HepG2 (cell line): ENCODE data around the gene FDPS. TPM values are rescaled to one million over a fixed set of nuclear protein-coding genes. Genes with fewer than 3 reads are reported as not detected.

ENCODE experiments used
- EZH2 ChIP-seq: conservative IDR thresholded peaks from 2 replicates; pipeline ENCODE4 v1.6.1; 2012; ENCODE audit warnings: mild to moderate bottlenecking, low read depth, low read length, moderate library complexity
- GTF3A ChIP-seq: sonication (generic); formaldehyde crosslinking; conservative IDR thresholded peaks from 2 replicates; pipeline ENCODE4 v1.4.0; 2020; ENCODE audit warnings: mild to moderate bottlenecking, missing genetic modification reagents
- HNRNPUL1 ChIP-seq: fragments of 200-400 bp; formaldehyde crosslinking; IDR thresholded peaks from 2 replicates; pipeline ENCODE4 v1.6.1; 2017; ENCODE audit warnings: low read depth, mild to moderate bottlenecking, low read length, moderate library complexity
- JDP2 ChIP-seq: sonication (generic); formaldehyde crosslinking; IDR thresholded peaks from 2 replicates; pipeline ENCODE4 v1.8.1; 2022; ENCODE audit warnings: missing genetic modification reagents, borderline replicate concordance
- KDM6A ChIP-seq: IDR thresholded peaks from 2 replicates; pipeline ENCODE4 v1.6.1; 2016; ENCODE audit warnings: low read depth
- KMT2B ChIP-seq: IDR thresholded peaks from 2 replicates; pipeline ENCODE4 v1.6.1; 2016; ENCODE audit warnings: missing genetic modification reagents, missing compliant biosample characterization
- RFX1 ChIP-seq: fragments of 450-650 bp; IDR thresholded peaks from 2 replicates; pipeline ENCODE4 v1.6.1; 2017
- RXRB ChIP-seq: IDR thresholded peaks from 2 replicates; pipeline ENCODE4 v1.6.1; 2016; ENCODE audit warnings: borderline replicate concordance, missing genetic modification reagents, missing compliant biosample characterization
- ZBTB38 ChIP-seq: sonication (generic); formaldehyde crosslinking; IDR thresholded peaks from 2 replicates; pipeline ENCODE4 v1.5.1; 2020; ENCODE audit warnings: mild to moderate bottlenecking, missing genetic modification reagents
- ZKSCAN5 ChIP-seq: sonication (generic); formaldehyde crosslinking; IDR thresholded peaks from 2 replicates; pipeline ENCODE4 v1.5.1; 2020; ENCODE audit warnings: mild to moderate bottlenecking, missing genetic modification reagents
- ZNF207 ChIP-seq: fragments of 450-650 bp; IDR thresholded peaks from 2 replicates; pipeline ENCODE4 v1.6.1; 2016; ENCODE audit warnings: antibody characterized with exemption, borderline replicate concordance
- ZNF230 ChIP-seq: sonication (generic); formaldehyde crosslinking; IDR thresholded peaks from 2 replicates; pipeline ENCODE4 v1.4.0; 2020; ENCODE audit warnings: mild to moderate bottlenecking, missing genetic modification reagents
- ZNF512B ChIP-seq: sonication (generic); formaldehyde crosslinking; IDR thresholded peaks from 2 replicates; pipeline ENCODE4 v1.5.1; 2020; ENCODE audit warnings: missing genetic modification reagents, mild to moderate bottlenecking, borderline replicate concordance
- ZNF788 ChIP-seq: sonication (generic); formaldehyde crosslinking; IDR thresholded peaks from 2 replicates; pipeline ENCODE4 v1.5.0; 2020; ENCODE audit warnings: mild to moderate bottlenecking, missing genetic modification reagents, borderline replicate concordance
- ZUFSP ChIP-seq: sonication (generic); formaldehyde crosslinking; IDR thresholded peaks from 2 replicates; pipeline ENCODE4 v1.9.0; 2021; ENCODE audit warnings: missing genetic modification reagents, mild to moderate bottlenecking, borderline replicate concordance
- polyA plus RNA-seq, 8 experiments: library from polyadenylated mRNA; depleted of rRNA in 3 of 8; stranded (reverse) in 7 of 8; unstranded in 1 of 8; fragments of >200 nt; fragmentation: Illumina TruSeq in 4 of 8; extraction: Trizol in 4 of 8; gene quantifications; 2 replicates each; pipeline versions ENCODE4 v1.2.1 to v1.2.3, GENCODE V29; 2011 to 2016; ENCODE audit warnings: low read depth in 4 of 8, missing spikeins in 1 of 8, mixed read lengths in 1 of 8; ENCODE audit not compliant: insufficient read depth in 1 of 8
- total RNA-seq, 5 experiments: library from RNA; depleted of rRNA; stranded (reverse); fragments of >200 nt; fragmentation: Illumina TruSeq; extraction: Trizol; gene quantifications; 2 replicates each; pipeline ENCODE4 v1.2.3, GENCODE V29; 2016; ENCODE audit warnings: low read depth in 1 of 5
- TF ChIP-seq, protein P1 (sequence below): sonication (generic); formaldehyde crosslinking; conservative IDR thresholded peaks from 2 replicates; pipeline ENCODE4 v1.4.0; 2020; ENCODE audit warnings: mild to moderate bottlenecking, missing genetic modification reagents, moderate library complexity
- TF ChIP-seq, protein P2 (sequence below): IDR thresholded peaks from 2 replicates; pipeline ENCODE4 v1.6.1; 2018; ENCODE audit warnings: missing genetic modification reagents
- TF ChIP-seq, protein P3 (sequence below): sonication (generic); formaldehyde crosslinking; IDR thresholded peaks from 2 replicates; pipeline ENCODE4 v1.4.0; 2020; ENCODE audit warnings: missing genetic modification reagents

Gene FDPS
- total and polyA plus RNA-seq, 2 of the 13 experiments (the other 11 are each of a cell fraction or from before 2014, with no cell fraction given), result 264 to 519 TPM

GRCh38 chr1:155261852-155262673 is 46.6 kb upstream of the FDPS start, which contains the start of gene SCAMP3 (continued):
- TF ChIP-seq, protein P1, sequence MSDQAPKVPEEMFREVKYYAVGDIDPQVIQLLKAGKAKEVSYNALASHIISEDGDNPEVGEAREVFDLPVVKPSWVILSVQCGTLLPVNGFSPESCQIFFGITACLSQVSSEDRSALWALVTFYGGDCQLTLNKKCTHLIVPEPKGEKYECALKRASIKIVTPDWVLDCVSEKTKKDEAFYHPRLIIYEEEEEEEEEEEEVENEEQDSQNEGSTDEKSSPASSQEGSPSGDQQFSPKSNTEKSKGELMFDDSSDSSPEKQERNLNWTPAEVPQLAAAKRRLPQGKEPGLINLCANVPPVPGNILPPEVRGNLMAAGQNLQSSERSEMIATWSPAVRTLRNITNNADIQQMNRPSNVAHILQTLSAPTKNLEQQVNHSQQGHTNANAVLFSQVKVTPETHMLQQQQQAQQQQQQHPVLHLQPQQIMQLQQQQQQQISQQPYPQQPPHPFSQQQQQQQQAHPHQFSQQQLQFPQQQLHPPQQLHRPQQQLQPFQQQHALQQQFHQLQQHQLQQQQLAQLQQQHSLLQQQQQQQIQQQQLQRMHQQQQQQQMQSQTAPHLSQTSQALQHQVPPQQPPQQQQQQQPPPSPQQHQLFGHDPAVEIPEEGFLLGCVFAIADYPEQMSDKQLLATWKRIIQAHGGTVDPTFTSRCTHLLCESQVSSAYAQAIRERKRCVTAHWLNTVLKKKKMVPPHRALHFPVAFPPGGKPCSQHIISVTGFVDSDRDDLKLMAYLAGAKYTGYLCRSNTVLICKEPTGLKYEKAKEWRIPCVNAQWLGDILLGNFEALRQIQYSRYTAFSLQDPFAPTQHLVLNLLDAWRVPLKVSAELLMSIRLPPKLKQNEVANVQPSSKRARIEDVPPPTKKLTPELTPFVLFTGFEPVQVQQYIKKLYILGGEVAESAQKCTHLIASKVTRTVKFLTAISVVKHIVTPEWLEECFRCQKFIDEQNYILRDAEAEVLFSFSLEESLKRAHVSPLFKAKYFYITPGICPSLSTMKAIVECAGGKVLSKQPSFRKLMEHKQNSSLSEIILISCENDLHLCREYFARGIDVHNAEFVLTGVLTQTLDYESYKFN (CRISPR knock-in tag), result peak; percentile 36; the same call in 1 of the 2 replicates
- TF ChIP-seq JDP2 (CRISPR knock-in tag), result no peak
- TF ChIP-seq, protein P2, sequence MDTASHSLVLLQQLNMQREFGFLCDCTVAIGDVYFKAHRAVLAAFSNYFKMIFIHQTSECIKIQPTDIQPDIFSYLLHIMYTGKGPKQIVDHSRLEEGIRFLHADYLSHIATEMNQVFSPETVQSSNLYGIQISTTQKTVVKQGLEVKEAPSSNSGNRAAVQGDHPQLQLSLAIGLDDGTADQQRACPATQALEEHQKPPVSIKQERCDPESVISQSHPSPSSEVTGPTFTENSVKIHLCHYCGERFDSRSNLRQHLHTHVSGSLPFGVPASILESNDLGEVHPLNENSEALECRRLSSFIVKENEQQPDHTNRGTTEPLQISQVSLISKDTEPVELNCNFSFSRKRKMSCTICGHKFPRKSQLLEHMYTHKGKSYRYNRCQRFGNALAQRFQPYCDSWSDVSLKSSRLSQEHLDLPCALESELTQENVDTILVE (CRISPR knock-in tag), result peak; percentile 90; the same call in 1 of the 2 replicates
- TF ChIP-seq GTF3A (CRISPR knock-in tag), result no peak
- TF ChIP-seq EZH2, result no peak
- no peak for TF ChIP-seq ZNF207
- no peak for TF ChIP-seq KDM6A (CRISPR knock-in tag)
- TF ChIP-seq KMT2B (CRISPR knock-in tag), result peak; percentile 62
- no peak for TF ChIP-seq ZNF512B (CRISPR knock-in tag)
- no peak for TF ChIP-seq ZKSCAN5
- no peak for TF ChIP-seq HNRNPUL1
- peak; percentile 74; the same call in 1 of the 2 replicates for TF ChIP-seq ZBTB38 (CRISPR knock-in tag)
- peak; percentile 63; the same call in 1 of the 2 replicates for TF ChIP-seq RXRB (CRISPR knock-in tag)
- peak; percentile 68; the same call in 1 of the 2 replicates for TF ChIP-seq ZNF788 (CRISPR knock-in tag)
- TF ChIP-seq ZNF230, result 0 out of 2 replicates have a peak, but pooled peaks have one; percentile 73
- TF ChIP-seq, protein P3, sequence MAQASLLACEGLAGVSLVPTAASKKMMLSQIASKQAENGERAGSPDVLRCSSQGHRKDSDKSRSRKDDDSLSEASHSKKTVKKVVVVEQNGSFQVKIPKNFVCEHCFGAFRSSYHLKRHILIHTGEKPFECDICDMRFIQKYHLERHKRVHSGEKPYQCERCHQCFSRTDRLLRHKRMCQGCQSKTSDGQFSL, result 0 out of 2 replicates have a peak, but pooled peaks have one; percentile 29
- no peak for TF ChIP-seq ZUFSP
- no peak for TF ChIP-seq RFX1
